KMS-11 (cell line): ENCODE data around the gene DHODH.

Source experiments
- H2AFZ ChIP-seq: fragments of 200-600 bp; sonication (generic); 2 replicates; pipeline ENCODE4 v1.6.1; 2016; ENCODE audit warnings: antibody characterized with exemption, mixed run types, low read depth
- H3K27ac ChIP-seq: fragments of 200-600 bp; sonication (generic); 2 replicates; pipeline ENCODE4 v1.6.1; 2016; ENCODE audit warnings: mild to moderate bottlenecking, mixed run types
- H3K27me3 ChIP-seq: fragments of 200-600 bp; sonication (generic); 2 replicates; pipeline ENCODE4 v1.6.1; 2017; ENCODE audit warnings: mild to moderate bottlenecking, low read depth, mixed run types, moderate library complexity; ENCODE audit not compliant: insufficient read depth
- H3K36me3 ChIP-seq: fragments of 200-600 bp; sonication (generic); 2 replicates; pipeline ENCODE4 v1.6.1; 2017; ENCODE audit warnings: mild to moderate bottlenecking, mixed run types; ENCODE audit not compliant: insufficient read depth
- H3K4me1 ChIP-seq: fragments of 200-600 bp; sonication (generic); 2 replicates; pipeline ENCODE4 v1.6.1; 2016; ENCODE audit warnings: mild to moderate bottlenecking, low read depth, mixed run types; ENCODE audit not compliant: poor library complexity, severe bottlenecking
- H3K4me2 ChIP-seq: fragments of 200-600 bp; sonication (generic); 2 replicates; pipeline ENCODE4 v1.7.0; 2016; ENCODE audit warnings: mild to moderate bottlenecking, mixed run types
- H3K4me3 ChIP-seq: fragments of 200-600 bp; sonication (generic); IDR thresholded peaks from 2 replicates; pipeline ENCODE4 v1.6.1; 2017; ENCODE audit warnings: low read depth, low read length, mixed read lengths; ENCODE audit not compliant: insufficient read depth
- H3K79me2 ChIP-seq: fragments of 200-600 bp; sonication (generic); 2 replicates; pipeline ENCODE4 v1.6.1; 2016; ENCODE audit warnings: low read depth, mixed run types; ENCODE audit not compliant: insufficient read depth
- H3K9ac ChIP-seq: fragments of 200-600 bp; sonication (generic); 2 replicates; pipeline ENCODE4 v1.6.1; 2016; ENCODE audit warnings: mild to moderate bottlenecking, mixed run types
- H4K20me1 ChIP-seq: fragments of 200-600 bp; sonication (generic); 2 replicates; pipeline ENCODE4 v1.6.1; 2016; ENCODE audit warnings: mild to moderate bottlenecking, mixed run types; ENCODE audit not compliant: insufficient read depth
- TF ChIP-seq, protein P1 (sequence below): fragments of 200-600 bp; sonication (generic); conservative IDR thresholded peaks from 2 replicates; pipeline ENCODE4 v1.6.1; 2017; ENCODE audit warnings: low read depth, mild to moderate bottlenecking, antibody characterized with exemption, low read length, moderate library complexity, mixed read lengths

DHODH gene

DNA sequence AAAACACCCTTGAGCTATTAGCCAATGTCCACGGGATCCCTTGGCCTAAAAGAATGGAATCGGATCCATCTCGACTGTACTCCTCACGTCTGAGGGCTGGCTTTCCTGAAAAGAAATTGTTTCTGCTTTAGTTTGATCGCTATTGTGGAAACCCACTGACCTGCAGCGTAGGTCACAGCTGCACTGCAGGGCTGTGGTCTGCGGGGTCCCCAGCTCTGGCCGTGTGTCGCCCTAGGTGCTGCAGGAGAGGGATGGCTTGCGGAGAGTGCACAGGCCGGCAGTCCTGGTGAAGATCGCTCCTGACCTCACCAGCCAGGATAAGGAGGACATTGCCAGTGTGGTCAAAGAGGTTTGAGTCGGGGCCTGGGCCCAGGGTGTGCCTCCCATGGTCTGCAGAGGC is 13.6 kb downstream of the DHODH start:
- H3K4me1 ChIP-seq = no peaks in the 10 kb centered on the region
- no peak overlapping the region for H3K27ac ChIP-seq
- TF ChIP-seq, protein P1, sequence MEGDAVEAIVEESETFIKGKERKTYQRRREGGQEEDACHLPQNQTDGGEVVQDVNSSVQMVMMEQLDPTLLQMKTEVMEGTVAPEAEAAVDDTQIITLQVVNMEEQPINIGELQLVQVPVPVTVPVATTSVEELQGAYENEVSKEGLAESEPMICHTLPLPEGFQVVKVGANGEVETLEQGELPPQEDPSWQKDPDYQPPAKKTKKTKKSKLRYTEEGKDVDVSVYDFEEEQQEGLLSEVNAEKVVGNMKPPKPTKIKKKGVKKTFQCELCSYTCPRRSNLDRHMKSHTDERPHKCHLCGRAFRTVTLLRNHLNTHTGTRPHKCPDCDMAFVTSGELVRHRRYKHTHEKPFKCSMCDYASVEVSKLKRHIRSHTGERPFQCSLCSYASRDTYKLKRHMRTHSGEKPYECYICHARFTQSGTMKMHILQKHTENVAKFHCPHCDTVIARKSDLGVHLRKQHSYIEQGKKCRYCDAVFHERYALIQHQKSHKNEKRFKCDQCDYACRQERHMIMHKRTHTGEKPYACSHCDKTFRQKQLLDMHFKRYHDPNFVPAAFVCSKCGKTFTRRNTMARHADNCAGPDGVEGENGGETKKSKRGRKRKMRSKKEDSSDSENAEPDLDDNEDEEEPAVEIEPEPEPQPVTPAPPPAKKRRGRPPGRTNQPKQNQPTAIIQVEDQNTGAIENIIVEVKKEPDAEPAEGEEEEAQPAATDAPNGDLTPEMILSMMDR = no peak
- no peak overlapping the region for H3K4me2 ChIP-seq
- H4K20me1 ChIP-seq = no peaks in the 10 kb centered on the region
- H3K27me3 ChIP-seq = no peaks in the 10 kb centered on the region
- no peaks in the 10 kb centered on the region for H3K79me2 ChIP-seq
- H2AFZ ChIP-seq = no peak overlapping the region
- no peak overlapping the region for H3K4me3 ChIP-seq
- H3K9ac ChIP-seq = no peak overlapping the region
- H3K36me3 ChIP-seq = no peaks in the 10 kb centered on the region

DNA sequence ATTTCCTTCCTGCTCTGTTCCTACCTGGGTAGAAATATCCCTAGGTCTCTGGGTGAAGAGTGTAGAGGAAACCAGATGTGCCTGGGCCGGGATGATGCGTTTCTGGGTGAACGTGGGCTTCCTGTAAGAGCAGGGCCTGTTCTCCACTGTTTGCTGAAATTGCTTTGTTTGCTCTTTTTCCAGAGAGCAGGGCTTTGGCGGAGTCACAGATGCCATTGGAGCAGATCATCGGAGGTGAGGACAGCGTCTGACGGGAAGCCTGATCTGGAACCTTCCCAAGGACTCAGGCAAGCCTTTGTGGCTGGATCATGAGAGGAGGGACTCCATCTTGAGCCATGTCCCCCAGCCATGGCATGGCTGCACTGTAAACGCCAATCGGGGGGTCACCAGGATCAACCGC is 15.4 kb downstream of the DHODH start:
- H3K9ac ChIP-seq = no peak overlapping the region
- H3K79me2 ChIP-seq = no peaks in the 10 kb centered on the region
- no peaks in the 10 kb centered on the region for H3K27me3 ChIP-seq
- no peak overlapping the region for H3K27ac ChIP-seq
- H3K4me2 ChIP-seq = no peak overlapping the region
- no peak overlapping the region for H3K4me3 ChIP-seq
- no peaks in the 10 kb centered on the region for H3K36me3 ChIP-seq
- no peaks in the 10 kb centered on the region for H4K20me1 ChIP-seq
- TF ChIP-seq, protein P1 = no peak
- no peaks in the 10 kb centered on the region for H3K4me1 ChIP-seq
- no peak overlapping the region for H2AFZ ChIP-seq

DNA sequence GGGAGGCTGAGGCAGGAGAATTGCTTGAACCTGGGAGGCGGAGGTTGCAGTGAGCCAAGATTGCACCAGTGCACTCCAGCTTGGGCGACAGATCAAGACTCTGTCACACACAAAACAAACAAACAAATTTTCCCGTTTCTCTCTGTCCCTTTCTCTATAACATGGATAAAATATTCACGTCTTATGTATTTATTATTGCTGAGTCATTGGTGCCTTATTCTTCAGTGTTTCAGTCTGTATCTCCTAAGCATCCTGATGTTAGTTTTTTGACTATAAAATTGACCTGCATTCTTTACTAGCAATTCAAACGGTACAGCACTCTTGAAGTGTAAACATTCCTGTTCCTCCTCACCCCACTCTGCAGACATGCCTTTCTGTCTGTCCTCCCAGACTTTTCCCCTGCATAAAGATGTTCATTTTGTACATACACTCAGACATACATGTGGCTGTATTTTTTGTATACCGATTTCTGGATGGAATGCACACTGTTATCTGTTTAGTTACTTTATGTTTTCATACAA is 16.4 kb downstream of the DHODH start:
- no peak overlapping the region for H3K4me3 ChIP-seq
- H3K36me3 ChIP-seq = no peaks in the 10 kb centered on the region
- H3K27ac ChIP-seq = no peak overlapping the region; the same call in 1 of the 2 replicates
- TF ChIP-seq, protein P1 = no peak
- H3K79me2 ChIP-seq = no peaks in the 10 kb centered on the region
- no peaks in the 10 kb centered on the region for H3K4me1 ChIP-seq
- no peak overlapping the region for H3K4me2 ChIP-seq
- H3K27me3 ChIP-seq = no peaks in the 10 kb centered on the region
- no peak overlapping the region for H3K9ac ChIP-seq
- H4K20me1 ChIP-seq = no peaks in the 10 kb centered on the region
- H2AFZ ChIP-seq = no peak overlapping the region

DNA sequence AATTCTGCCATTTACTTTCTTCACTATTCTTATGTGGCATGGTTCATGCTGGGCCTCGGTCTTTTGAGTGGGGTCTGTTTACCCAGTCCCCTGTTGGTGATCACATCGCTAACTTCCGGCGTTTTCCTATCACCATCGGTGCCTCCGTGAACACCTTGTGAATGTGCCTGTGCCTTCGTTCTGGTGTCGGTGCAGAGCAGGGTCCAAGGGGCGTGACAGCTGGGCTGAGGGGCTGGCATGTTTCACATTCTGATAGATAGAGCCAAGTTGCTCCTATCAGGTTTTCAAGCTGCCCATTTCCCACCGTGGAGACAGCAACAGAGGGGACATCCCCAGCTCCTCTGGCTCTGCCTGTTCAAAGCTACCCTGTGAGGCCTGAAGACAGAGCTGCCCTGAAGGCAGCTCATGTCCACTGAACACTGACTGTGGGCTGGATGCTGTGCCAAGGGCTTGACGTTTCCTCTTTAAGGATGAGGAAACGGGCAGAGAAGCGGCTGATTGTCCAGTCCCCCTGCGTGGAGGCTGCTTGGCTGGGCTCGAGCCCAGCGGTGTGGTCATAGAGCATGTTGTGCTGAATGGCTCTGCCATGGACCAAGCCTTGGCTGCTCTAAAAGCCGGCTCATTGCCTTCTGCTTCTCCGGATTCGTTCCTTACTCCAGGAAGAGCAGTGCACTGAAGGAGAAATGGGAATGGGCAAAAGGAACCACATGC is 17.0 kb downstream of the DHODH start:
- no peak overlapping the region for H3K4me2 ChIP-seq
- no peaks in the 10 kb centered on the region for H4K20me1 ChIP-seq
- H3K27me3 ChIP-seq = no peaks in the 10 kb centered on the region
- H3K4me3 ChIP-seq = no peak overlapping the region
- H2AFZ ChIP-seq = no peak overlapping the region
- H3K79me2 ChIP-seq = no peaks in the 10 kb centered on the region
- no peak overlapping the region for H3K27ac ChIP-seq
- H3K9ac ChIP-seq = no peak overlapping the region
- no peaks in the 10 kb centered on the region for H3K36me3 ChIP-seq
- no peaks in the 10 kb centered on the region for H3K4me1 ChIP-seq
- TF ChIP-seq, protein P1 = no peak
